HG02884 (cell line): Measurements from ENCODE around the gene TMEM215.
"Not testable (repeated sequence)": the region's sequence is repeated elsewhere in the genome, so short reads cannot be mapped to it uniquely, and the experiment has no call there.

Experiments used
- ATAC-seq: cut with Tn5 transposase; IDR thresholded peaks from one replicate; pipeline ENCODE4 v1.9.1; 2021; ENCODE audit warnings: mild to moderate bottlenecking, moderate library complexity; ENCODE audit not compliant: unreplicated experiment

TMEM215 gene, protein sequence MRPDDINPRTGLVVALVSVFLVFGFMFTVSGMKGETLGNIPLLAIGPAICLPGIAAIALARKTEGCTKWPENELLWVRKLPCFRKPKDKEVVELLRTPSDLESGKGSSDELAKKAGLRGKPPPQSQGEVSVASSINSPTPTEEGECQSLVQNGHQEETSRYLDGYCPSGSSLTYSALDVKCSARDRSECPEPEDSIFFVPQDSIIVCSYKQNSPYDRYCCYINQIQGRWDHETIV

DNA sequence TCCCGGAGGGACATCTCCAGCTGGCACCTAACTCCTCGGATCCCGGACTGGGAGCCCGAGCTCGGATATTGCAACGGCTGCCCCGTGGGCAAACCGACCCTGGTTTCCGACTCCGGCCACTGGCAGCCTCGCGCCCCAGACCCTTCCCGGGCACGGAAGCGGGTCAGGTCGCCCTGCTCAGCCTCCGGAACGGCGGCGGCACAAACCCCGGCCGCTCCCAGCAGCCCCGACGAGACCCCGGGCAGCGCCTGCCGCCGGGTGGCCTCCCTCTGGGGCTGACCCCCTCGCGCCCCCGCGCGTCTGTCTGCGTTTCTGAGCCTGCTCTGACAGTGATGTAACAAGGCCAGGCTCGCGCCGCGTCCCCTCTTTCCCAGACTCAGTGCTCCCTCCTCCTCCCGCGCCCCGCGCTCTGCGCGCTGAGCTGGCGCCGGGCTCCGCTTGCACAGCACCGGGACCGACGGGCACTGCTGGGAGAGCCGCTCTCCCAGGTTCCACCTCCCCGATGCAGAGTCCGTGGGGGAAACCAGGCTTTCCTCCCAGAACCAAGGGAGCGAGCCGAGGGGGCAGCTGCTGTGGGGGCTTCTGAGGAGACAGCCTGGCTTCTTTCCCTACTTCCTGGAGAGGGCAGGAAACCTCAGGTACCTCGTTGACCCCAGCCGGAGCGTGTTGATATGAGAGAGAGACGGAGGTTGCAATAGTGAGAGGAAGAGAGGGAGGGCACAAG lies at the start of gene TMEM215:
TSS of gene TMEM215 (plus strand) at position 373 of the 724 bp plus-strand sequence. CDS start 644 bp downstream, outside the sequence.
- ATAC-seq: no peak

DNA sequence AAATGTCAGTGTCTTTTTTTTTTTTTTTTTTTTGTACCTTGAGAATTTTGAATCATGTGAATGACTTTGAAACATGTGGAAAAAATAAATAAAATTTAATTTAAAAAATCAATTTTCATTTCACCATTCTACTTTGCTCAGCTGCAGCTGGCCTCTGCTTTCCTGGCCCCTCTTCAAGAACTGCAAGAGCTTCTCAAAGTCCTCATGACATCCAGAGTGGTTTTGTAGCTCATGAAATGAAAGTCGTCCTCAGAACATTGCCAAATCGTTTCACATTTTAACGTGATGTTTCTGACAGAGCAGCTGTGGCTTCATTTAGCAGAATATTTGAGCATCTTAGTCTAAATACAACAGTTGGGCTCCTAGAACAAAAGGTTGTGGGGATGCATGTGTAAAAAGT lies 47.9 kb upstream of the TMEM215 start:
- no peak for ATAC-seq

DNA sequence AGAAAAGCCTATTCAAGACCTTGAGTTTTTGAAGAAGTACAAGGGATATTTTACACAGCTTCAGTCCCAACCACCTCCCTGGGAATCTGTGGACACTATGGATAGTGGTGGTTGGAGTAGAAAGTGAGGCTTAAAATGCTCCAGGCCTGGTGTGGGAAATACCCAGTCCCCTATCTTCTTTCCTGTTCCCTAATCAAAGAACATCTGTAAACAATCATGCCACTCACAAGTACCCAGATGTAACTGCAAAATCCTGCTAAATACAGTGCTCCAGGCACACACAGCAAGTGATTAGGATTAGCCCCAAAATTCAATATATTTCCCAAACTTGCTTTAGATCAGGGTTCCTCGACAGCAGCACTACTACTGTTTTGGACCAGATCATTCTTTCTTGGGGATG lies 46.0 kb upstream of the TMEM215 start:
- ATAC-seq: no peak

DNA sequence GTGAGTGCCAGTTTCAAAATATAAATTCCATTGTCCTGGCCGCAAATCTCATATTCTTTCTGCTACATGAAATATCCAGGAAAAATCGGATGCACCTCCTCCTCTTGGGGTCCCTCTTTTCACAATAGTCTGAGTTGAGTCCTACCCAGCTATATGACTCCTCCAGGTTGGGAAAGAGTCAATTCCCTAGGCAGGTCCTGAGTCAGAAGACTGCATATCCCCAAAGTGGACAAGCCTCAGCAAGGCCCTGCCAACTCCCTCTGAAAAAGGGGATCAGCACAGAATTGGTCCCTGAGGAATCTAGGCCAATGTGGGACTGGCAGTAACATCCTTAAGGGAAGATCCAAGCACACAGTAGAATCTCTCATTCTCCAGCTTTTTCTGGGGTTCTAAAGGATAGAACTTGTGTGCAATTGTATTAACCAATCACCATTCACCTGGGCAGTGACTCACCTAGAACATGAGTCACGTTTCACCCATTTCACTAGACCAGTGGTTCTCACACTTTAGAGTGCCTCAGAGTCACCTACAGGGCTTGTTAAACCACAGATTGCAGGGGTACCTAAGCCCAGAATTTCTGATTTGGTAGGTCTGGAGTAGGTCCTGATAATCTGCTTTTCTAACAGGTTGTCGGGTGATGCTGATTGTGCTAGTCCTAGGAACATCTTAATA lies 44.7 kb upstream of the TMEM215 start:
- no peak for ATAC-seq

DNA sequence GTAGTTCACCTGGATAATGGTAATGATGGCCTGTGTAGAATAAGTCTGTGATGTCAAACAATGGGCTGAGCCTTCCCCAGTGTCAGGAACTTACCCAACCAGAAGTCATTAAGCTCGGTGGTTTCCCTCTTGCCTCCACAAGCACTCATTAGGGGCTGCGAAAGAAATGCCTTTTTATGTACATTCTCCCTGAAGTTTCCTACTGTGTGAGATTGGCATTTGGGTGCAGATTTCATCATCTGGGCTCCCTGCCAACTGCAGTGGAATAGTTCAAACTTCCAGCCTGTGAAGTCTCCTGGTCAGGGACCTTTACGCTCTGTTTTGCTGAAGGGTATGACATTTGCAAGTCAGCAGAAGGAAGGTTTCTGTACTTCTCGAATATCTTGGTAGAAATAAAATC lies 41.6 kb upstream of the TMEM215 start:
- ATAC-seq: no peak

DNA sequence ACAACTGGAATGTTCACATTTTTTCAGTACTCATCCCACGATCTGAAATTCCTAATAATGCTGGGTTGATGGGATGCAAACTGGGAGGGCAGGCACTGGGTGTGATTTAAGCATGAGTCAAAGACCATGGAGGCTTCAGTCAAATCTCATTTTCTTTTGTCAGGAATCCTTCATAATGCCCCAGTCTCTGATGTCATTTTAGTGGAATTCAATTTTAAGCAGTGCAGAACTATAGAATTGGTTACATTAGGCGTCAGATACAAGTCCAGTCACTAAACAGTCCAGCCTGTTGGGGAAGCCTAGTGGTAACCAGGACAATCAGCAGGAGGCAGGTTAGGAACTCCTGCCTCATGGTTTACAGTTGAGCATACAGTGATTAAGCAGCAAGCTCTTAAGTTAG lies 41.0 kb upstream of the TMEM215 start:
- ATAC-seq: no peak

DNA sequence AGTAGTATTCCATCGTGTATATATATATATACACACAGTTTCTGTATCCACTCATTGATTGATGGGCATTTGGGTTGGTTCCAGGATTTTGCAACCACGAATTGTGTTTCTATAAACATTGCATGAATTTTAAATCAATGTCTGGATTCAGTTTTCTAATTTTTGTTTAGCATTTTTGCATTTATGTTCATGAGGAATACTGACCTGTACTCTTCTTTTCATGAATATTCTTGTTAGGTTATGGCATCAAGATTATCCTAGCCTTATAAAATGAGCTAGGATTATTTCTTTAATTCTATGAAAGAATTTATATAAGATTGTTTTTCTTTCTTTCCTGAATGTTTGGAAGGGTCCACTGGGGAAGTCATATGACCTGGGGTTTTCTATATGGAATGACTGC lies 35.3 kb upstream of the TMEM215 start:
- ATAC-seq: no peak

DNA sequence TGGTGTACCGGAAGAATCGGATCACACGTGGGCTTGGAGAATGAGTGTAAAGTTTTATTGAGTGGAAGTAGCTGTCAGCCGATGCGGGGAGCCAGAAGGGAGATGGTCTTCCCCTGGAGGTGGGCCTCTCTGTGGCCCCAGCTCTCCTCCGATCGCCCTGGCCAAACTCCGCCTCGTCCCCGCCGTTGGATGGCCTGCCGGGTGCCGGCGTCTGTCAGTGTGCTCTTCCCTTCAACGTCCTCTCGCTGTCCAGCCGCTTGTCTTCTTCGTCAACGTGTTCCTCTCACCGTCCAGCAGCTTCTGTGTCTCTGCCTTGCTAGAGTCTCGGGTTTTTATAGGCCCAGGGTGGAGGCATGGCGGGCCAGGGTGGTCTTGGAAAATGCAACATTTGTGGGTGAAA lies 27.6 kb upstream of the TMEM215 start:
- no peak for ATAC-seq

DNA sequence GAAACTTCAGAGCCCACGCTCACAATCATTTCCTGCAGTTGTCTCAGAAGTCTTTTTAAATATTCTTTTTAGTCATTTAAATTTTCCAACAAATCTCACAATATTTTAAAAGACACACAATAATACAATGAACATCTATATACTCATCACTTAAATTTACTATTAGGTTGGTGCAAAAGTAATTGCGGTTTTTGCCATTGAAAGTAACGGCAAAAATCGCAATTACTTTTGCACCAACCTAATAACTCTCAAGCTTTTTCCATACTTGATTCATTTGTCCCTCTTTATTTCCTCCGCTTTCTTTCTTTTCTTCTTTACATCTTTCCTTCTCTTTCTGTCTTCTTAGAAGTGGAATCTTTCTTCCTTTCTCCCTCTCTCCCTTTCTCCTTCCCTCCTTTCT lies 19.2 kb upstream of the TMEM215 start:
- no peak for ATAC-seq

DNA sequence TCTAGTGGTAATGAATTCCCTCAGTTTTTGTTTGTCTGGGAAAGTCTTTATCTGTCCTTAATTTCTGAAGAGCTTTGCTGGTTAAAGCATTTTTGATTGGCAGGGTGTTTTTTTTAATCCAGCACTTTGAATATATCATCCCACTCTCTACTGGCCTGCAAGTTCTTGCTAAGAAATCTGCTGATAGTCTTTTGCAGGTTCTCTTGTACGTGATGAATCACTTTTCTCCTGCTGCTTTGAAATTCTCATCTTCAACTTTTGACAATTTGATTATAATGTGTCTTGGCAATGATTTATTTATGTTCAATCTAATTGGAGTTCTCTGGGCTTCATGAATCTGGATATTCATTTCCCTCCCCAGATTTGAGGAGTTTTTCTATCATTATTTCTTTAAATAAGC lies 8.1 kb upstream of the TMEM215 start:
- no peak for ATAC-seq

DNA sequence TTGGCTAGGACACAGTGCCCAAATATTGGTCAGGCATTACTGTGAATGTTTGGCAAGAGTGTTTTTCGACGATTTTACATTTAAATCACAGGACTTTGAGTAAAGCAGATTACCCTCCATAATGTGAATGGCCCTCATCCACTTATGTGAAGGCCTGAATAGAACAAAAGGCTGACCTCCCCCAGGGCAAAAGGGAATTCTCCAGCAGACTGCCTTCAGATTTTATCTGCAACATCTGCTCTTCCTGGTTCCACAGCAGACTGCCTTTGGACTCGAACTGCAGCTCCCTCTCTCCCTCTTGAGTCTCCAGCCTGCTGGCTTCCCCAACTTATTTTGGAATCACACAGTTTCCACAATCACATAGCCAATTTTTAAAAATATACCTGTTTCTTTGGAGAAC lies 7.1 kb upstream of the TMEM215 start:
- ATAC-seq: no peak

DNA sequence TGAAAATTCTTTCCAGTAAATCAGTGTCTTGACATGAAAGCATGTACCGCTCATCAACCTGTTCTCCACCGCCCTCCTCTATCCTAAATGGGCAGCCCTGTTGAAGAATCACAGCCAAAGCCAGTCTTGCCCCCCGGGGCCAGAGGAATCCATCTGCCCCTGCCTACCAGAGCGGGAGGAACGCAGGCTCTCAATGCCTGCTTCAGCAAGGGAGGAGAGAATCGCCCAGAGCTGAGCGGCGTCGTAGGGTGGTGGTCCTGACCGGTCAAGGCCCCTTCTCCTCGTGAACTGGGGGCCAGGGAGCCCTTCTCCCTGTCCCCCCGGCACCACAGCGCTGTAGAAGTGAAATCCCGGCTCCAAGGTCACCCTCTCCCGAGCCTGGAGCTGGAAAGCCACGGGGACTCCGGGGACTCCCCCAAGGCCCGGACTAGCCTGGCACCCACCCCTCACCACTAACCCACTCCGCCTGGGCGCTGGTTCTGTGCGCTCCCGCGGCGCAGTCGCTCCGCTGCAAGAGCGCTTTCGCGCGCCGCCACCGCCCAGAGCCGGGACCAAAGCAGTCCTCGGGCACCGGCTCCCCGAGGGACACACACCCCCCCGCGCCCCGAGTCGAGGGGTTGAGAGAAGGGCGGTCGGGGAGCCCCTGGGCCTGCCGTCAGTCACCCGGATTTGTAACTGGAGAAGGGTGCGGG lies 718 bp upstream of the TMEM215 start:
- no peak for ATAC-seq

DNA sequence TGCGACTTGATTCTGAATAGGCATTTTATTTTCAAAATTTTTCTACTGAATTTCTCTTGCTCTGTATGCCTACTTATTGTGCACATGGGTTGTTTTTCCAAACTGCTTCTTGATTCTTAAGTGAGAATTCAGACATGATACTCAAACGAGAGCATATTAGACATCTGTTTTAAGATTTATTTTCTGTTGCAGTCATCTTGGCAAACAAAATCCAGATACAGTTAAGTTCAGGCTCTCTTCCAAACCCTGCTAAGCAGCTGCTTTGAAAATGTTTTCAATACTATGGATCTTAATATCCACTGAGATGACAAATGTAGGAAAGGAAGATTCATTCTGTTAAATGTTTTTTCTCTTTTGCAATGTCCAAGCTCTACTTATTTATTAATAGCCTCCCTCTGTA lies 4.5 kb downstream of the TMEM215 start:
- no peak for ATAC-seq

DNA sequence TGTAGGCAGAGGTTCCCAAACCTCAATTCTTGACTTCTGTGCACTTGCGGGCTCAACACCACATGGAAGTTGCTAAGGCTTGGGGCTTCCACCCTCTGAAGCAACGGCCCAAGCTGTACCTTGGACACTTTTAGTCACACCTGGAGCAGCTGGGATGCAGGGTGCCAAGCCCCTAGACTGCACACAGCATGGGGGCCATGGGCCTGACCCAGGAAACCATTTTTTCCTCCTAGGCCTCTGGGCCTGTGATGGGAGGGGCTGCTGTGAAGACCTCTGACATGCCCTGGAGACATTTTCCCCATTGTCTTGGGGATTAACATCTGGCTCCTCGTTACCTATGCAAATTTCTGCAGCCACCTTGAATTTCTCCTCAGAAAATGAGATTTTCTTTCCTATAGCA lies 12.7 kb downstream of the TMEM215 start:
- ATAC-seq: not testable (repeated sequence)

DNA sequence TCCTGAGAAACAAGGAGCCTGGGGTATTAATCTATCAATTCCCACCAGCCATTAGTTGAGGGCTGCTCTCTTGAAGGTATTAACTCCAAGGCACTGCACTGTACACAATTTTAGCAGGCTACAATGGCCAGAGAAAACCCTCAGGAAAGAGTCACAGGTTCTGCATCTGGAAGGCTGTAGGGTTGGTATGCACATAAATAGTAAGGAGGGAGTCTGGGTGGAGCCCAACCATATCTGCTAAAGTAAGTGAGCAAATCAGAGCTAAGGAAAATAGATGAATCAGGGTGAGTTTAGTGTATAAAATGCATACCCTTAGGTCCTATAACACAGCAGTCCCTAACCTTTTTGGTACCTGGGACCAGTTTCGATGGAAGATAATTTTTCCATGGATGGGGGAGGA lies 18.2 kb downstream of the TMEM215 start:
- ATAC-seq: no peak

DNA sequence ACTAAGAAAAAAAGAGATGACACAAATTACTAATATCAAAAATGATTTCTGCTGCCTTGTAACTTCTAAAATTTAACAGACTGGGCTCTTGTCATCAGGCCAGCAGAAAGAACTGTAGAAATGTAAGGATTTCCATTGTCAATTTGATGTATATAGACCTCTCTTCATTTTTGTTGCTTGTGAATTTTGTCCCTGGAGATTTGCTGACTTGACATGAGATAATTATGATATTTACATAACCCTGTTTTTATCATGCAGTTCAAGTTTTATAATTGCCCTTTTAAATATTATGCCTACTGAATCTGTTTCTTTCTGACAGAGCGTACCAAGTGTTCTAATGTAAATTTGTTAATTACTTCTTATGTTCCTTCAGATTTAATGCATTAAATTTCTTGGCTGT lies 23.9 kb downstream of the TMEM215 start:
- ATAC-seq: no peak

DNA sequence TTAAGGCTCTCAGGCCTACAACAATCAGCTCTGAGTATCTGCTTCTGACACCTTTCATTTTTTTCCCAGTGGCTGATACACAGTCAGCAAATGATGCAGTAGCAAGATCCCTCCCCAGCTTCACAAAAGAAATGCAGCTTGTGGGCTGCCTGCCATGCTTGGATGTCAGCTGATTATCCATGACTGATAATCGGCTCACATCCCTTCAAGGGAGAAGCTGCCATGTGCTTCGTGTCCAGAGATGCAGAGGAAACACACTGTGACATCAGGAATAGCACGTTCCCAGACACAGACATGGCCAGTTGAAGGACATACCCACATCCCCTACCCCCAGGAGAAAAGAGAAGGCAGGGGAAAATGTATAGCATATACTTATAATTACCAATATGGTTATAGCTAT lies 27.9 kb downstream of the TMEM215 start:
- no peak for ATAC-seq

DNA sequence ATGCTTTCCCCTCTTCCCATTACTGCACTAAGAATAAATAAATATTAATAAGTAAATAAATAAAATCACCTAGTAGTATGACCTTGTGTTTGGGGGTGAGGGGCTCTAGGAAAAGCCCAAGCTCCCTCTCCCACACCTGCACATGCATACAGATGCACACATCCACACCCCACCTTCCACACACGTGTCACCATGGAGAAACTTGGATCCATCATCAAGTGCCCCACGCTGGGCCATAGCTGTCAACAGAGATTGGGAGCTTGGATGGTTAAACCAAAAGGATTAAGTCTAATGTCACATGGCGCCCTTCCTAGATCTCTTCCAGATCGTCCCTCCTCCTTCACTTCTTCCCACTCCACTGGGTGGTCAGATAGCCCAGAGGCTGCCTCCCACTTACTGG lies 37.0 kb downstream of the TMEM215 start:
- no peak for ATAC-seq

DNA sequence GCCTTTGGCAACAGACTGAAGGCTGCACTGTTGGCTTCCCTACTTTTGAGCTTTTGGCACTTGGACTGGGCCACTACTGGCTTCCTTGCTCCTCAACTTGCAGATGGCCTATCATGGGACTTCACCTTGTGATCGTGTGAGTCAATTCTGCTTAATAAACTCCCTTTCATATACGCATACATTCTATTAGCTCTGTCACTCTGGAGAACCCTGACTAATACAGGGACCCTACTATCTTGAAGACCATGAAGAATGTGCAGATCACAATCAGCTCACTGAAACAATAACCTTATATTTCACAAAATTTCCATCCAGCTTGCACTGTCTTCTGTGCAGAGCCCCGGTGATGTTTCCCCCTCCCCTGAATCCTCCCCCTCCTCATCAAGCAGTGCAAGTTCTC lies 39.8 kb downstream of the TMEM215 start:
- no peak for ATAC-seq

DNA sequence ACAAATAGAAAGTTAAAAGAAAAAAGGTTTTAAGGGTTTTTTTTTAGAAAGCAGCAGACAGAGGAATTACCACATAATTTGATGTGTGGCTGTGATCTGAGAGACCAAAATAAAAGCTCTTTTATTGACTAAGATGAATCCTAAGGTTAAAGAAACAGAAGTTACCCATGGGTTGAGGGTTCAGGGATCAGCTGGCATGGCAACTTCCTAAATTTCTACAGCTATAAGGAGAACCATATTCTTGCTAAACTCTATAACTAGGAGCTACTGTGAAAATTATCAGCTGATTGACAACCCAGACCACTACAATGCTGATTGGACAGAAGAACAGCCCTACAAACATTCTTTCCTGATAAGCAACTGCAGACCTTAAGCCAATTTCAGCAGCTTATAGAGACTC lies 40.2 kb downstream of the TMEM215 start:
- no peak for ATAC-seq

DNA sequence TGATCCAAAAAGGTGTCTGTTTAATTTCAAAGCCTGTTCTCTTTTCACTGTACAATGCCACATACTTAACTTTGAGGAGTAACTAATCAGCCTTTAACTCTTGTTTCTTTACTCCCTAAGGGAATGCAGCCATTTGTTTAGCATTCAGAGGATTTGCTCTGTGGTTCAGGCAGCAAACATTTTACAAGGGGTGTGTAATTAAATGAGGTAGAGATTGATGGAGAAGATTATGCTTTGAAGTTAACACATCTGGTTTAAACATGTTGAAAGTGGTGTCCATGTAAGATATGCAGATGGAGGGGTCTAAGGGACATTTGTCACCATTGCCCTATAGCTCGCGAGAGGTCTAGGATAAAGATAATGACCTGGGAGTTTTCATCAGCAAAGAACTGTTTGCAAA lies 41.9 kb downstream of the TMEM215 start:
- no peak for ATAC-seq

DNA sequence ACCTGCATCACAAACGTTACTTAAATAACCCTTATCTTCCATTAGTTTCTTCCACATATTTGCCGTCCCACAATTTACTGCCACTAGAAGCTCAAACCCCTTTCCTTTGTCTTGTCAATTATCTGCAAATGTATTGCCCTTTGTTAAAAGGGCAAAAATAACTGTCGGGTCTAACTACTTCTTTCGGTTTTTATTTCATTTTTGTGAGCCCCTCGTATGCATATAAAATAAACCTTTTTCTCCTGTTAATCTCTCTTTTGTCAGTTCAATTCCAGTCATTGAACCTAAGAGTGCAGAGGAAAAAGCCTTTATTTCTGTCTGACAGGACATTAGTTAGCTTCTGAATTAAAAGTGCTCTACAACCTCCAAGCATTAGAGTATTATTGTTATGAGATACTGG lies 45.5 kb downstream of the TMEM215 start:
- ATAC-seq: no peak
